Suppressor macrophage (primary cell): ENCODE data around the gene KIRREL3.
"Not testable (repeated sequence)": the region's sequence is repeated elsewhere in the genome, so short reads cannot be mapped to it uniquely, and the experiment has no call there.

ENCODE experiments used
- DNase-seq, 4 experiments: peaks; one replicate each; pipeline ENCODE4 v3.0.0-alpha.2; 2020 to 2022

The KIRREL3 gene

GRCh38 chr11:126391970-126392632, 608.5 kb downstream of the KIRREL3 start:
- peak; percentile 36 to 73 (median 56) for DNase-seq

GRCh38 chr11:126391286-126391954, 609.1 kb downstream of the KIRREL3 start:
- DNase-seq = peak in 3 of 4 experiments; percentile 9 to 16 (median 14)

- no peak for DNase-seq
These were observed 610.2 kb downstream of the KIRREL3 start for GRCh38 chr11:126390272-126390867.

DNA sequence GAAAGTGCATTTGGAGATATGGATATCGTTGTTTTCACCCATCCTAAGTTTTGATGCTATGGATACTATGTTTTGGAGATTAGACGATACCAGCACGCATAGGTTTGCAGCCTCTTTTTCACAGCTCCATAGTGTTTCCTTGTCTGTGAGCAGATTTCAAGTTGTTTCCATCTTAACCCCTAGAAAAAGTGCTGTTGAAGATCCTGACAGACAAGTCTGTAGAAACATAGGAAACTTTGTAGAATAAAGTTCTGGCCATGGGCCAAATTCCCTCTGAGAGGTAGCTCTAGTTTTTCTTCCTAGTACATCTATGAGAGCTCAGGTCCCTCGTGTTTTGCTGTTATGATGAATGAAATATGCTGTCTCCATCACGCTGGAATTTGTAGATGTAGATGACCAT, 612.7 kb downstream of the KIRREL3 start:
- no peak for DNase-seq

- peak; percentile 15 to 50 (median 42) for DNase-seq
These were observed 613.9 kb downstream of the KIRREL3 start for GRCh38 chr11:126386729-126387071.

DNA sequence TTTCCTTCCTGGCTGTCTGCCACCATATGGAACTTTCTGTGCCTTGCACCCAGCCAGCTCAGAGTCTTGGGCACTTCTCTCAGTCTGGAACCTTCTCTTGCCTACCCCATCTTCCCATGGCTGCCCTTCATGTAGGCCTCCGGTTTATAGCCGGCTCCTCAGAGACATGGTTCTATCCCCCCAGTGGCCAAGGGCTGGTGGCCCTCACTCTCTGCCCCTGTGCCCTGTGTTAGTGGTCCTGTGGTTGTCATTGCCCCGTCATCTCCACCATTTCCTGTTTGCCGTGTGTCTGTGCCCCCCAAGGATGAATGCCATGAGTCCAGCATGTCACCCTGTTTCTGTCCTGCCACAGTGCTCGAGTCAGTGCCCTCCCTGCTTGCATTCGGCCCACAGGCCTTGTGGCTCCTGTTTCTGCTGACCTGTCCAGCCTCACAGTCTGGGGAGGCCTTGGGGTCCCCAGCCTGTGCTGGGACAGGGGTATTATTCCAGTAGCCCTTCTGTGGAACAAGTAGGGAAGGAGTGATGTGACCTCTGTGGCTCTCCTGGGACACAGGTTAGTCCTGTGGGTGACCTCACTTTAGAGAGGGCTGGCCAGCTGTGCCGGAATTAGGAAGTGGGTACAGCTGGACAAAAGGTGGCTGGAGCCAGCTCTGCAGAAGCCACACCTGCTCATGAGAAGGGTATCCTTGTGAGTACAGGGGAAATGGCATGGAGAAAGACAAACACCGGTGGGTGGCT, 614.4 kb downstream of the KIRREL3 start:
- DNase-seq = no peak

- DNase-seq = no peak
These were observed 616.0 kb downstream of the KIRREL3 start for GRCh38 chr11:126384449-126385070.

- DNase-seq = no peak
These were observed 616.9 kb downstream of the KIRREL3 start for GRCh38 chr11:126383339-126384335.

DNA sequence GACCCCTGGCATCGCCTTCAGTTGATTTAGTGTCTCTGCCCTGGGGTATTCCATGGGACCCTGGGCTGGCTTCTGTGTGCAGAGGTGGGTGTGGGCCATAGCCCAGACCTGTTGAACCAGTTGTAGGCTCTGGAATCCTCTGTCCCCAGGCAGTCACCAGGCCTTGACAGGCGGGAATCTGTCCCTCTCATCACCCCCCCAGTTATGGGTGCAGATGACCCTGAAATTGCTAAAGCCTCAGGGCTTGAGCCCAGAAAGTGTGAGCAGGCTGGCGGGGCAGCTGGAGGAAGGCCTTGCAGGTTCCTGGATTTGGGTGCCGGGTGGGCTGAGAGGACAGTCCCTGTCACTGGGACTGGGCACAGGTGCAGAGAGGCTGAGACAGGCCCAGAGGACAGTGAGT, 617.9 kb downstream of the KIRREL3 start:
- DNase-seq = not testable (repeated sequence)

- DNase-seq = not testable (repeated sequence)
These were observed 618.6 kb downstream of the KIRREL3 start for GRCh38 chr11:126381960-126382359.

DNA sequence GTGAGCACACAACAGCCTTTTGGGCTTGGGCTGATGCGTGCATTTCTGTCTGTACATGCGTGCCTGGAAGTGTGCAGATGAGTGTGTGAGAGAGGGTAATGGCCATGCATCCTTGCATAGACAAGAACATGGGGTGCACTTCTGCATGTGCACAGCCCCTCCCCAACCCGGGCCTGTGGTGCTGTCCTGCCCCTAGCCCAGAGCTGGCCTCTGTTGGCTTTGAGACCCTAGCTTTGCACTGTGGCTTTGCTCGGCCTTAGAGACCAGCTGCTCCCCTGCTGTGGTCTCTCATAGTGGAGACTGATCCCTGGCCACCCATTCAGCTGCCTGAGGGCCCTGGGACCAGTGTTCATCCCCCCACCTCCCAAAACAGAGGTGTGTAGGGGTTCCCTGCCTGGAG, 619.7 kb downstream of the KIRREL3 start:
- DNase-seq = no peak

- no peak for DNase-seq
These were observed 621.8 kb downstream of the KIRREL3 start for GRCh38 chr11:126378763-126379162.

- DNase-seq = no peak
These were observed 624.8 kb downstream of the KIRREL3 start for GRCh38 chr11:126375726-126376125.

DNA sequence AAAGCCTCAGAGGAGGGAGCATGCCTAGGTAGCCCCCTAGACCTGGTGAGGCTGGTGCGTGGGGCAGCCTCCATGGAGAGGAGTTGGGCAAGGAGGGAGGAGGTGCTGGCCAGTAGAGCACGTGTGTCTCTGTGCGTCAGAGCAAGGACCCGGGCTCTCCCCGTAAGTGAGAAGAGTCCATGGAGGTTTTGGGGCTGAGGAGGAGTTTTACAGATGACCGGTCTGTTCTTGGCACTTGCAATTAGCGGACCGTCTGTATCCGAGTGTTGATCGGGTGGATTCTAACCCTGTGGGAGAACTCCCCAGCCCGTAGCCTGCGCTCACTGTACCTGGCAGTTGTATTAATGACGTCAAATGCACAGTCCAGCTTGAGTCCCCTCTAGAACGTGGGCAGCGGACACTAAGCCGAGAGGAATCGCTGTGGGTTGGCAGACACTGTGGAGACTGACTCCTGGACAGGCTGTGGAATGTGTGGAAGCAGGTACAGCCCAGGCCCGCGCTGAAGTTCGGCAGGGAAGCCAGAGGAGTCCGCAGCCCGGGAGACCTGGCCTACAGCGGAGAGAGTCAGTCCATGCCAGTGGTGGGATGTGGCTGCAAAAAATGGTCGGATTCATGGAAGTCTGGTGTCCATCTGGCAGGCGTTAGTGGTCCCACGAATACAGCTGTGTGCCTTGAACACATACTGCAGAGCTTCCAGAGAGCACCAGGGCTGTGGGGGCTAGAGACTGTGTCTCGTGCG, 625.8 kb downstream of the KIRREL3 start:
- DNase-seq = not testable (repeated sequence)

DNA sequence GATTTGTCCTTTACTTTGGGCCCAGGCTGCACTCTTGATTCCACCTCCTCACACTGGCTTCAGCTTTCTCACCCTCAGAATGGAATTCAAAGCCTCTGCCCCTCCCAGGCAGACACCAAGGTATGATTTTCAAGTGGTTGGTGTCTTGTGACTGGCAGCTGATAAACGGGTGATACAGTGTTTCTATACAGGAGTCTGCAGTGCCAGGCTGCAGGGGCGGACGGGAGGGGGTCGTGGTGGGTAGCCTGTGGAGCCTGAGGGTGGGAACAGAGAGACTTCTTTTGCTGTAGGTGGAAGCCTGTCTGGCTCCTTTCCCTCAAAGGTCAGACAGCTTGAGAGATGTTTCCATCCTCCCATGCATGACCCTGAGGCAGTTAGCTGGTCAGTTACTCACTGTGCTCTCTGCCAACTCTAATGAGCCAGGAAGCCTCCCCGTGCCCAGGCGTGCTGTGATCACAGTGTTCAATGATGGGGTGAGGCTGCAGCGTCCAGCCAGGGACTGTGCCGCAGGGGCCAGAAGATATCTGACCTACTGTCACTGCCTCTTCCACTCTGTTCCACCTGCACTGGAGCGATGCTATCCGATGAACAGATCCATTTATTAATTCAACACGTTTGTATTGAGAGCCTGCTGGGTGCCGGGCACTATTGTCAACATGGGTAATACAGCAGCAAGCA, 627.0 kb downstream of the KIRREL3 start:
- DNase-seq = not testable (repeated sequence)
